Ureter (tissue), 1 donor: Measurements from ENCODE around the gene CNTN2. TPM values are rescaled to one million over a fixed set of nuclear protein-coding genes. Genes with fewer than 3 reads are reported as not detected.
A peak's percentile ranks its signal among the peaks of the same experiment; 100 is the strongest.

Experiments
- DNase-seq: peaks from one replicate; pipeline ENCODE4 v3.0.0-alpha.2; 2020; ENCODE audit warnings: low spot score
- total RNA-seq: library from RNA; stranded (reverse); gene quantifications from one replicate; pipeline ENCODE4 v1.2.4, GENCODE V29; 2023
- donor health status: DM: yes; HTN: yes; CAD: no.

Gene CNTN2, protein sequence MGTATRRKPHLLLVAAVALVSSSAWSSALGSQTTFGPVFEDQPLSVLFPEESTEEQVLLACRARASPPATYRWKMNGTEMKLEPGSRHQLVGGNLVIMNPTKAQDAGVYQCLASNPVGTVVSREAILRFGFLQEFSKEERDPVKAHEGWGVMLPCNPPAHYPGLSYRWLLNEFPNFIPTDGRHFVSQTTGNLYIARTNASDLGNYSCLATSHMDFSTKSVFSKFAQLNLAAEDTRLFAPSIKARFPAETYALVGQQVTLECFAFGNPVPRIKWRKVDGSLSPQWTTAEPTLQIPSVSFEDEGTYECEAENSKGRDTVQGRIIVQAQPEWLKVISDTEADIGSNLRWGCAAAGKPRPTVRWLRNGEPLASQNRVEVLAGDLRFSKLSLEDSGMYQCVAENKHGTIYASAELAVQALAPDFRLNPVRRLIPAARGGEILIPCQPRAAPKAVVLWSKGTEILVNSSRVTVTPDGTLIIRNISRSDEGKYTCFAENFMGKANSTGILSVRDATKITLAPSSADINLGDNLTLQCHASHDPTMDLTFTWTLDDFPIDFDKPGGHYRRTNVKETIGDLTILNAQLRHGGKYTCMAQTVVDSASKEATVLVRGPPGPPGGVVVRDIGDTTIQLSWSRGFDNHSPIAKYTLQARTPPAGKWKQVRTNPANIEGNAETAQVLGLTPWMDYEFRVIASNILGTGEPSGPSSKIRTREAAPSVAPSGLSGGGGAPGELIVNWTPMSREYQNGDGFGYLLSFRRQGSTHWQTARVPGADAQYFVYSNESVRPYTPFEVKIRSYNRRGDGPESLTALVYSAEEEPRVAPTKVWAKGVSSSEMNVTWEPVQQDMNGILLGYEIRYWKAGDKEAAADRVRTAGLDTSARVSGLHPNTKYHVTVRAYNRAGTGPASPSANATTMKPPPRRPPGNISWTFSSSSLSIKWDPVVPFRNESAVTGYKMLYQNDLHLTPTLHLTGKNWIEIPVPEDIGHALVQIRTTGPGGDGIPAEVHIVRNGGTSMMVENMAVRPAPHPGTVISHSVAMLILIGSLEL
- total RNA-seq: 0.42 TPM

DNA sequence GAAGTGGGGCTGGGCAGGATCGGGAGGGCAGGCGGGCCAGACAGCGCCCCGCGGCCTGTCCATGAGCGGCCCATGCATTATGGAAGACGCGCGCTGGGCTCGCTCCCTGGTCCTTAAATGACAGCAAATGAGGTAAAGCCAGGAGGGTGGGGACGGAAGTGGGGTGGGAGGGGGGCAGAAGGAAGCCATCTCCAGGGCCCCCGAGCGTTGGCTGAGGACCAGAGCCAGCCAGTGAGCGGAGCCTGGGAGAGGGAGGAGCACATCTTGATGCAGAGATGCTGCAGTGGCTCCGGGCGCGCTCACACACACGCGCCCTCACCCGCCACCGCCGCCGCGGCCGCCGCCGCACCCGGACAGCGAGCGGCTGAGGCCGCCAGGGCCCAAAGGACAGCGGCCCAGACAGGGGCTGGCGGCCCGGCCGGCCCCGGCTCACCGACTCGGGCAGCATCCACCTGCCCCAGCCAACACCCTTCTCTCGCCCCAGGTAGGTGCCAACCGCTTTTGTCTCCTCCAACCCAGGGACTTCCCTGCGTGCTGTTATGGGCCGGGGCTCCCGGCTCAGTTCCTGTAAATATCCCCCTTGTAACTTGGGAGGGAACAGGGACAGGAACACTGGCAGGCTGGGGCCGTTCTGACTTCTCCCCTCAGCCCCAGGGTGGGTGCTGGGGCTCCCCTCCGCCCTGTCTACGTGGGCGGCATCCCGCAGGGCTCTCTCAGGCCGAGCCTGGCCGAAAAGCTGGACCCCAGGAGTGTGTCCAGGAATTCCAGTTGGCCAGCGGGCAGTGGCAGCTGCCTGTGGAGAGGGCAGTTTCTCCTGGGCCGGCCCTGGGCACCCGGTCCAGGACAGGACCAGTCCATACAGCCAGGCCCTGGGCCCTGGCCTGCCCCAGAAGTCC is at the start of gene CNTN2:
Gene CNTN2, plus strand, starts transcription at position 302 of the 896 bp plus-strand sequence. CDS start 9,974 bp downstream, outside the sequence.
- DNase-seq: no peak

DNA sequence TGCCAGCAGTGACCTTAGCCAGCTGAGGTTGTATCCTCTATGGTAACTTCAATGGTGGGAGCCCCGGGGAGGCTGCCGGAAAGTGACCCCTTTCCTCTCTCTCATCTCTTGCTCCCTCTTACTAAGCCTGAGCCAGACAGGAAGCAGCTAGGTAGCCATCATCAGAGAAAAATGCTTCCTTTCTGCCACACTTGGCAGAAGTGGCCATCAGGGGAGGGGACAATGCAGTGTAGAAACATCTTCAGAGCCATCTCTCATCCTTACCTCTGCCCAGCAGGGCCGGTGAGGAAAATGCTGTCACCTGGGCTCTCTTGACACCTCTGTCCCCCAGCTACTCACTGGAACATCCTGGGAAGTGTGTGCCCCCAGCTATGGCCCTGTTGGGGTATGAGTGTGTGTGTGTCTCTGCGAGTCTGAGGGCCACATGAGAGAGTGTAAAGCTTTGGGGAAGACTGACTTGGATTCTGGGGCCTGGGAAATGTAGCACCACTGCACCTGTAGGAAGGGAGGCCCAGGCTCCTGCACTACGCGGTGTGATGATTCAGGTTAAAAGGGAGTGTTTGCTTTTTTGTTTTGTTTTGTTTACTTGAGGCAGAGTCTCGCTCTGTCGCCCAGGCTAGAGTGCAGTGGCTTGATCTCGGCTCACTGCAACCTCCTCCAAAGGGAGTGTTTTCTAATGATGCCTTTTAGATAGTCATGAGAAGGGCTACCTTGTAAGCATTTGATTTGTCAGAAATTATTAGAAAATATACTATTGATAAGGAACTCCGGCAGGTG is 48.7 kb upstream of the CNTN2 start:
- DNase-seq: no peak

DNA sequence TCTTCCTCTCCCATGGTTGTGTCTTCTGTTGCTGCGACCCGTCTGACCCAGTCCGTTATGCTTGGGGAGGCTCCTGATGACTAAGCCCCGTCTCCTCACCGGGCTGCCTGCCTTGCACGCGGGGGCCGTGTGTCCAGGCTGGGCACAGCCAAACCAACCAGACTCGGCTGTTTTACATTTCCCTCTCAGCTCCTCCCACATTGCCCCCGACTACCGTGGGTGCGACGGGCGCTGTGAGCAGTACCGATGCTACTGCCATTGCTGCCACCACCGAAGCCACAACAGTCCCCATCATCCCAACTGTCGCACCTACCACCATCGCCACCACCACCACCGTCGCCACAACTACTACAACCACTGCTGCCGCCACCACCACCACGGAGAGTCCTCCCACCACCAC is 46.0 kb upstream of the CNTN2 start:
- no peak for DNase-seq

DNA sequence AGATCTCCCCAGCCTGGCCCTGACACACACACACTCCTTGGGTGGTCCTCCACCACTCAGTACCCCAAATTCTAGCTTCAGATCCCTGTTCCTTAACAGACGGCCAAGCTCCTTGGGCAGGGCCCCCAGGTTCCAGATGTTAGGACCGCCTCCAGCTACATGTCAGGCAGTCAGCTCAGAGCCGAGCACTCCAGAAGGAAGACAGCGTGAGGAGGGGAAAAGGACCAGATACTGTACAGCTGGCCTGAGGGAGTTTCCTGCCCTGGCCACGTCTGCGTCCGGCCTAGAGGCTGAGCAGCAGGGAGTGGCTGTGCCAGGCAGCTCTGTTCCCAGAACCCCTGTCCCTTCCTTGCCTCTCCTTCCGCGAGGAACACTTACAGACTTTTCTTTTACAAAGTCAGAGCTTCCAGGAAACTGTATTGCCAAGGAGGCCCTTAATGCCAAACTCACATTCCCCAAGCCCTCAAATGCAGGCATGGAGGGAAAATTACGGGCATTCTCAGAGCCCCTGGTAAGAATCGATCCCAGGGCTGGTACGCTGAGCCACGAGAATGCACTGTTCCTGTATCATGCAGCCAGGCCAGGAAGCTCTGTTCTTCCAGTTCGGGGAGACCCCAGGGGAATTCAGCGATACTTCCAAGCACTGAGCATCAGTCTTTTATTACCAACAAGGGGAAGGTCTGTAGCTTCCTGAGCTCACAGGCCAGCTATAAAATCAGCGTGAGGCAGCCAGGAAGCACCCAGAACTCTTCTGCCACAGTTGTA is 45.2 kb upstream of the CNTN2 start:
- DNase-seq: no peak

DNA sequence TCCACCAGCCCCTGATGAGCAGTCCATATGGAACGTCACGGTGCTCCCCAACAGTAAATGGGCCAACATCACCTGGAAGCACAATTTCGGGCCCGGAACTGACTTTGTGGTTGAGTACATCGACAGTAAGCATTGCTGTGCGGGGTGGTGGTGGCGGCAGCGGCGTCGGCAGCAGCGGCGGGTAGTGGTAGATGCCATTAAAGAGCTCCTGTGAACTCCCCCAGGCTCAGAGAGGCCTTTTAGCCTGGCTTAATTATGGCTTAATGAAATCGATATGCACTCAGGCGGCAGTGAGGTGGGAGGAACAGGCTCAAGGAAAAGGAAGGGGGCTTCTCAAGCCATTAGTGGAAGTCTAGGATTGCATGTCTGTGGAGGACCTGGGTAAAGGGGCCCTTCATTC is 41.9 kb upstream of the CNTN2 start:
- DNase-seq: no peak

DNA sequence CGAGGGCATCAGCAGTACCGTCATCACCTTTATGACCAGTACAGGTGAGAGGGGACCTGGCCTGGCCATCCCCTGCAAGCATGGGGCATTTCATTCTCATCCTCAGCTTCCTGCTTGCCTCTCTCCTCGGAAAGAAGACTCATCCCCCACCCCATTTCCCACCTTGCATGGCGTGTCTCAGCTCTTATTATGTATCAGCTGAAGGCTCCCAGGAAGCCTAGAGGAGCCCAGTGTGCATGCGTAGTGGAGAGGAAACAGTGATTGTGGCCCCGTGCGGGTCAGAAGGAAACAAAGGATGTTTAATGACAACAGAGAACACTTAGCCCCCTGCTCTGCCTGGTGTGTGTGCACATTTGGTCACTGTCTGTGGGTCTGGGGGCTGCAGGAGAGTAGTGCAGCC is 40.3 kb upstream of the CNTN2 start:
- DNase-seq: no peak

DNA sequence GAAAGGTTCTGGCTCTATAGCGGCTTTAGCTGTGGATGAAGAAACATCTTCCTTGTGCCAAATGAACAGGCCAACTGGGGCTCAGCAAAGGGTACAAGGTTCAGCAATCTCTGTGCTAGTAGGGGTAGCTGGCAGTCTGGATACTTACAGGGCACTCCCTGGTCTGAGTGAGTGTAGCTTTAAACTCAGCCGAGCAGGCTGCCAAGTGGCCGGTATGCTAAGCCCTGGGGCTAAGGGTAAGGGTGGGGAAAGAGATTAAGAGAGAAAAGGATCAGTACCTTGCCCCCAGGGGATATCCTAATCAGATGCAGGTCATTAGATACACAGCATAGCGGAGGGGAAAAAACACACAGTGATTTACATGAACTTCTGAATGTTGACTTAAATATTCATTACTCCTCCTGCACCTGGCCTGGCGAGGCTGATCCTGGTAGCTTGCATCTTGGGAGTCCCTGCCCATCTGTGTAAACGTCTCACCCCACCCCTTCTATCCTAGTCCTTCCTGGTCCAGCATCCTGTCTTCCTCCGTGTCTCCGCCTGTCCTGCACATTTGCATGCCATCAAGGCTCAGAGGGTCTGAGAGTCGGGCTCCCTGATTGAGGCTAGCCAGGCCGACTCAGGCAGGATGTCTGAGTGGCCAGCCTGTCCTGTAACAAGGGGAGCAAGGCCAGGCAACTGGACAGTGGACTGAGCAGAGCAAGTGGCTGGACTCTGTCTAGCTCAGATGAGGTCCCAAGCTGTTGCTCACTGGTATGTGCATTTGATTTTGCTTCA is 39.5 kb upstream of the CNTN2 start:
- DNase-seq: no peak

DNA sequence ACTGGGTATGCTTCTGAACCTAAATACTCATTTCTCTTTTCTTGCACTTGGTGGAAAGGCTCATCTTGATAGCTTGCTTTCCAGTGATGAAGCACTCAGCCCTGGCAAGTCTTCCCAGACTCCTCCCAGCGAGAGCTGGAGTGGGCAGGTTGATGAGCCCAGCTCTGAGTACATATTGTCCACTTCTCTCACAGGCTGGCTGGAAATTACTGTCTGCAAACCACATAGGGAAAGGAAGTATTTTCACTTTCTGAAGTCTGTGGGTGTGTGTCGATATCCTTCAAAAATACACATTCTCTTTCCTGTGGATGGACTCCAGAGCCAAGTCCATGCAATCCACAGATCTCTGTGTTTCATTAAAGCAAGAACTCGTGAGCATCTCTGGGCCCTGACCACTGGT is 38.7 kb upstream of the CNTN2 start:
- DNase-seq: no peak

DNA sequence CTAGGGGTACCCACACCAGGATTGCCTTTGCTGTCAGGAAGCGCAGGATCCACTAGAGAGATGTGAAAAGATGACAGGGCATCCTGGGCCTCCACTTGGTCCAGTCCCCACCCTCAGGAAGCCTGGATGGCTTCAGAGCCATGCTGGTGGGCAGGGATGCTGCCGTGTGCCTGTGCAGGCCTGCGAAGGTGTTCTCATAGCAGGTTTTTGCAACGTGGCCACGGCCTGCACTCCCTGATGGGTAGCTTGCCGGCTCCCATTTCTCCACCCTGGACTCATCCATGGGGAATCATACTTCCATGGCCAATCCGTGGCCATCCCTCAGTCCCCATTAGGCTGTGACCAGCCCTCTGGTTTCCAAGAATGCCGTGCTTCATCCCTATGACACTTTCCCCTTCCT is 34.1 kb upstream of the CNTN2 start:
- DNase-seq: no peak

DNA sequence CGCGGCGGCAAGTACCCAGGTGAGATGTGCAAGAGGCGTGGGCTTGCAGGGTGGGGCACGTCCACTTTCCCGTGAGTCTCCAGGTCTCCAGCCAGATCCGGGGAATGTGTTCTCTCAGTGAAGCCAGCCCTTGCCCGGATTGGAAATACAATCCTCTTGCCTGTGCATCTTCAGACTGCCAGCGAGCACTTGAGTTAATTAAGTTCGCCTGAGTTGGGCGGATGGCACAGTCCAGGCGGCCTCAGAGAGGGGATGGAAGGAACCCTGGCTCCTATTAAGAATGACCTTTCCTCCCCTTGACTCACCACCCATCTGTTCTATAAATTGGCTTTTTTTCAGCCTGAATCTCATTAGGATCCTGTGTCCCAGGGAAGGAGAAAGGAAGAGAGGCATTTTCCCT is 33.3 kb upstream of the CNTN2 start:
- DNase-seq: no peak

DNA sequence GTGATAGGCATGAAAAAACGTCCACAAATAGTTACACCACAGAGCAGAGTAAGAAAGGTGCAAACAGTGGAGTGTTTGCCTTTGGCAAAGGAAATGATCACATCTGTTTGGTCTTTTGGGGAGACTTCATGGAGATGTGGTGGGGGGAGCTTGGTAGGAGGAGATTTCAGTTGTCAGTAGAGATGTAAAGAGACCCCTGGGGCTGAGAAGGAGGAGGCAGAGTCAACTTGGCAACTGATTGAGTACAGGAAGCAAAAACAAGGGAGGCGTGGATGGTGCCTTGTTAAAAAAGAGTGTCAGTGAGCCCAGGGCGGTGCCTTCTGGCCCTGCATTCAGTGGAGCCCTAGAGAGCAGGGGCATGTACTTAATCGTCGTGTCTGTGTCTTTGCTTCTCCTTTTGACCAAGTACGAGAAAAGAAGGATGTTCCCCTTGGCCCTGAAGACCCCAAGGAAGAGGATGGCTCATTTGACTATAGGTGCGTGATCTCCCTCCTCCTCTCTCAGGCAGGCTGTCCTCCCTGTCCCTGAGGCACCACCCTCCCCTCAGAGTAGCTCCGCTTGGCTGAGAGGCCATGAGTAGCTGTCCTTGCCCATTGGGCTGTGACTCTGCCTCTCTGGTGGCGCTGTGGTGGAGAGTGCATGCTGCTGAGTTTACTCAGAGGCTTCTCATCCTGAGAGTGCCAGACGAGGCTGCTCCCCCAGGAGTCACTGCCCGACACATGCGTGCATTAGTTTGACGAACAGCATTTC is 30.4 kb upstream of the CNTN2 start:
- DNase-seq: no peak

DNA sequence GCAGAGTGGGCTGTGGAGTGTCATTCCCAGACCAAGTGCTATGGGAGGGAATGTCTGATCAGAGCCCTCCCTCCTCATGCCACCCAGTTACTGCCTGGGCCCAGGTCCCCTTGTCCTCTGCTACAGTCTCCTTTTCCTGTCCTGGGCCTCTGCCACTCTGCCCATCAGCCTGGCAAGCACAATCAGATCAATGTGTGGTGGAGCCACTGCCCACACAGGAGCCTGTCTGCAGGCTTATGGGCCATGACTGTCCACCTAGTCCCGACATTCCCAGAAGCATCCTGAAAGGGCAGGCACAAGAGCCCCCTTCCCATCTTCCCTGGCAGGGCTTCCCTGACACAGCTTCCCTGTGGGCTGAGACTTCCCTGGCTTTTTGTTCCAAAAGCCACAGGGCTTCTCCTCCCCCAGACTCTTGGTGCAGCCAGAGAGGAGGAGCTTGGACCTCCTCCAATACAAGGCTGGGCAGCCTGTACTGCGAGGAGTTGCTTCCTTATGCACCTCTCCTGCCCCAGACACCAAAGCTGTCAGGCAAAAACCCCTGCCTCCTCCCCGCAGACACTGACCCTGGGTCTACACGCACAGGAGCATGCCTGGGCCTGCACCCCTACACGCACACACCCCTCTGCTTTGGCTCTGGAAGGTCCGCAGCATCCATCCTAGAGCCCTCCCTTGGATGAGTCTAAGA is 29.2 kb upstream of the CNTN2 start:
- peak; percentile 53 for DNase-seq

DNA sequence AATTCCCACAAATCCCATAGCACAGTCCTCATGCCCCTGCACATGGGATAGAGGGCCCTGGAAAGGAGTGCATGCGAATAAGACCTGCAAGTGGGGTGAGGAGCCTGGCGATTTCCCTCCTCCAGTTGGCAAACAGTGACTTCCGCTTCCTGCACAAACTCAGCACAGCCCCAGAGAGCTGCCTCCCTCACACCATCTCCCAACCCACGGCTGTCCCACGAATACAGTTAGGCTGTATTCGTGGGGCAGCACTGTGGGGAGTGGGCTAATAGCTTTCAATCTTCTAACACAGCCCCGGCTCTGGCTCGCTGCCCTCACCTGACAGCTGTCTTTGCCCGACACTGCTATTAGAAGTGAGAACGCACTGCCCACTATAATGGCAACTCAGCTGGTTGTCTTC is 28.2 kb upstream of the CNTN2 start:
- DNase-seq: no peak

DNA sequence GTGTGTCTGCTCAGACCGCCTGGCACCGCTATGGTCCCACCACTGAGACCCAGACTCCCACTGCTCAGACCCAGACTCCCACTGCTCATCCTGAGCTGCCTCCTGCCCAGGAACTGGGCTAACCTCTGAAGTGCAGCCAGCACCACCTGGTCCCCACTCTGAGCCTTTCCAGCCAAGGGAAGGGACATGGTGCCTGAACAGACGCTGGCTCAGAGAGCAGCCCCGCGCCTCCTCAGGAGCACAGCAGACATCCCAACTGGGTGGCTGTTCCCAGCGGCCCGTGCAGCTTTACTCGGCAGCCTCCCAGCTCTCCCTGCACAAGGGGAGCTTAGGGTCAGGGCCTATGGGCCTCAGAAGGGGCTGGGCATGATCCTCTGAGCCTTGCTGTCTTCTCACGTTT is 27.8 kb upstream of the CNTN2 start:
- DNase-seq: no peak

DNA sequence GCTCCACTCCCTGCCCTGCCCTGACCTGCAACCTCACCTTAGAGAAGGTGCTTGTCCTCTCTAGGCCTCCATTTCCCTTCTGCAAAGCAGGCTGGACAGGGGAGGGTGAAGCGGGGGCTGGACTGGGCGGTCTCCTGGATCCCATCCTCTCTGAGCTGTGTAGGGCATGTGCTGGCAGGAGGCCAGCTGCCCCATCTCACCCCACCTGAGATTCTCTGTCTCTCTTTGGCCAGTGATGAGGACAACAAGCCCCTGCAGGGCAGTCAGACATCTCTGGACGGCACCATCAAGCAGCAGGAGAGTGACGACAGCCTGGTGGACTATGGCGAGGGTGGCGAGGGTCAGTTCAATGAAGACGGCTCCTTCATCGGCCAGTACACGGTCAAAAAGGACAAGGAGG is 26.9 kb upstream of the CNTN2 start:
- no peak for DNase-seq

DNA sequence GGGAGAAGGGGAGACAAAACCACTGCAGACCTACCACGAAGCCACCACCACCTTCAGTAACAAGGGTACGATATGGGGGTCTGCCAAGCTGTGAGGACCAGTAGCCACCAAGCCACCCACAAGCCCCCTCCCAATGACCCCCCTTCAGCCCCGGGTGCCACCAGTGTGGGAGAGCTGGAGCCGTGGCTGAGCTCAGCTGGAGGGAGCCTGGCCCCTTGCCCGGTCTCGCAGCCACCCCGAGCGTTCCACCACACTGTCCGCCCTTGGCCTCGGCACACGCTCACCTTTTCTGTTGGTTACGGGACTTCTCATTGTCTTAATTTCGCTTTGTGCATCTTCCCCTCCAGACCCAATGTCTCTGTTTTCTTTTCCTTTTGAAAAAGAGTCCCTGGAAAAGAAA is 26.4 kb upstream of the CNTN2 start:
- no peak for DNase-seq

DNA sequence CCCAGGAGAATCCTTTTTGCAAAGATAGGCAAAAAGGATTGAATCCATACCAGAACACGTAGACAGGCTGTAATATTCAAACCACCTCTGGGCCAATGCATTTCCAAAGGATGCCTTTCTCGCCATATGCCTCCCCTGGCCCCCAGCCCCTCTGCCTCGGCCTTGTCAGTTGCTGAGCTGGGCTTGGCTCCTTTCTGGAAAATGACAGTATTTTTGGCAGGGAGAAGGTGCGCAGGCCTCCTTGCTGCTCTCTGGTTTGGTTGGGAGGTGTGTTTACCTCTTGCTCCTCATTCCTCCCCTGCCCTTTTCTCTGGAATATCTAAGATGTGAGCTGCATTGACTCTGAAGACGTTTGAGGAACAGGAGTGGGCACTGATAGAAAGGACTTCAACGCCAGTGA is 26.0 kb upstream of the CNTN2 start:
- no peak for DNase-seq

DNA sequence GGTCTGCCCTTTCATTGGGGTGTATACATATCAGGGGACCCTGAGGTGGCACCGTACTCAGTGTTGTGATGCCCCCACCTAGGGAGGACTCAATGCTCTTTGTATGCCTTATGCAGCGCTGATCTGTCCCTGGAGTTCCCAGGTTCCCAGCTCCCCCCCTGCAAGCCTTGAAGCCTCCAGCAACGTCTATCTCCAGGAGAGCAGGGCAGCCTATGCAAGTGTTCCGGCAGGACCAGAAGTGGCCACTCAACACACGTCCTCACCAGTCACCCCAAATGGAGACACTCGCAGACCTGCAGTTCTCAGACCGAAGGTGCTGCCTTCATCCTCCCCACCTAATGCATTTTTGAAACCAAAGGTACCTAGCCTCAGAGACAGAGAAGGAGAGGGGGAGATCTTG is 25.2 kb upstream of the CNTN2 start:
- DNase-seq: no peak
